Osteocyte (in vitro differentiated cells): Measurements from ENCODE around the gene PTPRG. TPM values are rescaled to one million over a fixed set of nuclear protein-coding genes. Genes with fewer than 3 reads are reported as not detected.
"Not testable (repeated sequence)": the region's sequence is repeated elsewhere in the genome, so short reads cannot be mapped to it uniquely, and the experiment has no call there.

Experiments
- DNase-seq: peaks from one replicate; pipeline ENCODE4 v3.0.0; 2021; ENCODE audit warnings: mixed read lengths; ENCODE audit not compliant: unreplicated experiment; ENCODE audit errors: extremely low spot score
- H3K27ac Mint-ChIP-seq: one replicate; pipeline ENCODE4 v1.8.0; 2021; ENCODE audit warnings: mild to moderate bottlenecking, mixed read lengths; ENCODE audit not compliant: unreplicated experiment
- H3K27me3 Mint-ChIP-seq: one replicate; pipeline ENCODE4 v1.8.0; 2021; ENCODE audit warnings: mixed read lengths; ENCODE audit not compliant: unreplicated experiment
- H3K36me3 Mint-ChIP-seq: one replicate; pipeline ENCODE4 v1.8.0; 2021; ENCODE audit warnings: mixed read lengths; ENCODE audit not compliant: unreplicated experiment
- H3K4me1 Mint-ChIP-seq: one replicate; pipeline ENCODE4 v1.8.0; 2021; ENCODE audit warnings: mixed read lengths; ENCODE audit not compliant: unreplicated experiment
- H3K4me3 Mint-ChIP-seq: one replicate; pipeline ENCODE4 v1.8.0; 2021; ENCODE audit warnings: mild to moderate bottlenecking, moderate library complexity, mixed read lengths; ENCODE audit not compliant: unreplicated experiment
- H3K9me3 Mint-ChIP-seq: one replicate; pipeline ENCODE4 v1.8.0; 2021; ENCODE audit warnings: mixed read lengths; ENCODE audit not compliant: unreplicated experiment
- CTCF ChIP-seq: fragments of 200-600 bp; sonication (generic); IDR thresholded peaks from 2 replicates; pipeline ENCODE4 v1.5.0; 2021; ENCODE audit warnings: antibody characterized with exemption, mild to moderate bottlenecking, moderate library complexity
- total RNA-seq: library from RNA; stranded (reverse); gene quantifications from 2 replicates; pipeline ENCODE4 v1.2.1, GENCODE V29; 2021

Gene PTPRG
- total RNA-seq, 1 donor from 2014 or later: 48.1 TPM

- H3K4me1 Mint-ChIP-seq: no peaks in the 10 kb centered on the region
- DNase-seq: no peak
- no peaks in the 10 kb centered on the region for H3K9me3 Mint-ChIP-seq
- no peak overlapping the region for H3K27ac Mint-ChIP-seq
- H3K4me3 Mint-ChIP-seq: no peak overlapping the region
- peaks cover 10% of the 10 kb centered on the region for H3K27me3 Mint-ChIP-seq
- TF ChIP-seq CTCF: no peak
- peaks cover 1% of the 10 kb centered on the region for H3K36me3 Mint-ChIP-seq
These were observed 138.3 kb downstream of the PTPRG start for GRCh38 chr3:61699622-61700021.

- no peak for TF ChIP-seq CTCF
- Mint-ChIP-seq H3K4me3 (no peak overlapping the region), H3K27ac (no peak overlapping the region), H3K36me3 (peaks cover 1% of the 10 kb centered on the region), H3K27me3 (peaks cover 10% of the 10 kb centered on the region), H3K9me3 (no peaks in the 10 kb centered on the region), H3K4me1 (no peaks in the 10 kb centered on the region)
- DNase-seq: no peak
These were observed 139.6 kb downstream of the PTPRG start for GRCh38 chr3:61701011-61701410.

GRCh38 chr3:61702453-61702852, 141.1 kb downstream of the PTPRG start:
- Mint-ChIP-seq H3K27ac (no peak overlapping the region), H3K4me1 (no peaks in the 10 kb centered on the region)
- no peak for TF ChIP-seq CTCF

GRCh38 chr3:61704807-61705206, 143.4 kb downstream of the PTPRG start:
- H3K9me3 Mint-ChIP-seq: no peaks in the 10 kb centered on the region
- no peak for TF ChIP-seq CTCF
- H3K27me3 Mint-ChIP-seq: peaks cover 6% of the 10 kb centered on the region
- DNase-seq: no peak
- no peak overlapping the region for H3K27ac Mint-ChIP-seq
- peaks cover 1% of the 10 kb centered on the region for H3K36me3 Mint-ChIP-seq
- H3K4me1 Mint-ChIP-seq: no peaks in the 10 kb centered on the region
- H3K4me3 Mint-ChIP-seq: no peak overlapping the region

More at GRCh38 chr3:61702453-61702852, 141.1 kb downstream of the PTPRG start:
- peaks cover 1% of the 10 kb centered on the region for H3K36me3 Mint-ChIP-seq
- no peak for DNase-seq
- H3K27me3 Mint-ChIP-seq: peaks cover 9% of the 10 kb centered on the region
- H3K4me3 Mint-ChIP-seq: no peak overlapping the region
- no peaks in the 10 kb centered on the region for H3K9me3 Mint-ChIP-seq

GRCh38 chr3:61707492-61707891, 146.1 kb downstream of the PTPRG start:
- no peak for TF ChIP-seq CTCF
- Mint-ChIP-seq H3K27ac (no peak overlapping the region), H3K27me3 (peaks cover 6% of the 10 kb centered on the region), H3K36me3 (no peaks in the 10 kb centered on the region), H3K4me3 (no peak overlapping the region), H3K9me3 (no peaks in the 10 kb centered on the region), H3K4me1 (no peaks in the 10 kb centered on the region)
- no peak for DNase-seq

GRCh38 chr3:61710920-61711319, 149.5 kb downstream of the PTPRG start:
- not testable (repeated sequence) for H3K27me3 Mint-ChIP-seq, H3K9me3 Mint-ChIP-seq, H3K4me1 Mint-ChIP-seq

More at GRCh38 chr3:61710920-61711319, 149.5 kb downstream of the PTPRG start:
- not testable (repeated sequence) for H3K4me3 Mint-ChIP-seq, H3K27ac Mint-ChIP-seq, DNase-seq, H3K36me3 Mint-ChIP-seq
